GM12864 (cell line): Measurements from ENCODE around the gene SLC66A2.

Experiments
- DNase-seq: peaks from one replicate; pipeline ENCODE4 v3.0.0-alpha.2; 2011; ENCODE audit warnings: low read depth
- H3K4me3 ChIP-seq: 2 replicates; pipeline ENCODE4 v1.5.1; 2011; ENCODE audit warnings: mild to moderate bottlenecking, low read depth, low read length, control low read depth
- CTCF ChIP-seq: IDR thresholded peaks from 2 replicates; pipeline ENCODE4 v1.5.1; 2011; ENCODE audit warnings: low read depth, mild to moderate bottlenecking, moderate library complexity, low read length, control low read depth, inconsistent platforms; ENCODE audit errors: missing control alignments

Gene SLC66A2

GRCh38 chr18:79935499-79935898 lies 16.0 kb downstream of the SLC66A2 start:
- TF ChIP-seq CTCF: no peak
- no peak for DNase-seq
- H3K4me3 ChIP-seq: no peak overlapping the region

- no peak overlapping the region for H3K4me3 ChIP-seq
- no peak for TF ChIP-seq CTCF
- DNase-seq: no peak
Measured at GRCh38 chr18:79935098-79935480, 16.4 kb downstream of the SLC66A2 start.

GRCh38 chr18:79934311-79935097 lies 16.9 kb downstream of the SLC66A2 start:
- no peak for TF ChIP-seq CTCF
- no peak for DNase-seq

GRCh38 chr18:79933765-79934164 lies 17.7 kb downstream of the SLC66A2 start:
- H3K4me3 ChIP-seq: no peak overlapping the region
- no peak for DNase-seq
- TF ChIP-seq CTCF: no peak

More at GRCh38 chr18:79934311-79935097, 16.9 kb downstream of the SLC66A2 start:
- H3K4me3 ChIP-seq: no peak overlapping the region

- no peak for DNase-seq
- no peak overlapping the region for H3K4me3 ChIP-seq
- no peak for TF ChIP-seq CTCF
Measured at GRCh38 chr18:79932907-79933306, 18.5 kb downstream of the SLC66A2 start.

GRCh38 chr18:79931475-79931874 lies 20.0 kb downstream of the SLC66A2 start:
- DNase-seq: no peak
- TF ChIP-seq CTCF: no peak
- H3K4me3 ChIP-seq: no peak overlapping the region
